Osteocyte (in vitro differentiated cells): Measurements from ENCODE around the gene MRPS6. TPM values are rescaled to one million over a fixed set of nuclear protein-coding genes. Genes with fewer than 3 reads are reported as not detected.

Experiments used
- DNase-seq: peaks from one replicate; pipeline ENCODE4 v3.0.0; 2021; ENCODE audit warnings: mixed read lengths; ENCODE audit not compliant: unreplicated experiment; ENCODE audit errors: extremely low spot score
- H3K27ac Mint-ChIP-seq: one replicate; pipeline ENCODE4 v1.8.0; 2021; ENCODE audit warnings: mild to moderate bottlenecking, mixed read lengths; ENCODE audit not compliant: unreplicated experiment
- H3K27me3 Mint-ChIP-seq: one replicate; pipeline ENCODE4 v1.8.0; 2021; ENCODE audit warnings: mixed read lengths; ENCODE audit not compliant: unreplicated experiment
- H3K36me3 Mint-ChIP-seq: one replicate; pipeline ENCODE4 v1.8.0; 2021; ENCODE audit warnings: mixed read lengths; ENCODE audit not compliant: unreplicated experiment
- H3K4me1 Mint-ChIP-seq: one replicate; pipeline ENCODE4 v1.8.0; 2021; ENCODE audit warnings: mixed read lengths; ENCODE audit not compliant: unreplicated experiment
- H3K4me3 Mint-ChIP-seq: one replicate; pipeline ENCODE4 v1.8.0; 2021; ENCODE audit warnings: mild to moderate bottlenecking, moderate library complexity, mixed read lengths; ENCODE audit not compliant: unreplicated experiment
- H3K9me3 Mint-ChIP-seq: one replicate; pipeline ENCODE4 v1.8.0; 2021; ENCODE audit warnings: mixed read lengths; ENCODE audit not compliant: unreplicated experiment
- CTCF ChIP-seq: fragments of 200-600 bp; sonication (generic); IDR thresholded peaks from 2 replicates; pipeline ENCODE4 v1.5.0; 2021; ENCODE audit warnings: antibody characterized with exemption, mild to moderate bottlenecking, moderate library complexity
- total RNA-seq: library from RNA; stranded (reverse); gene quantifications from 2 replicates; pipeline ENCODE4 v1.2.1, GENCODE V29; 2021

MRPS6 gene
- total RNA-seq, 1 donor from 2014 or later: 124 TPM

- H3K27me3 Mint-ChIP-seq: no peaks in the 10 kb centered on the region
- no peaks in the 10 kb centered on the region for H3K4me1 Mint-ChIP-seq
- no peak overlapping the region for H3K4me3 Mint-ChIP-seq
- TF ChIP-seq CTCF: no peak
- peaks cover 37% of the 10 kb centered on the region for H3K9me3 Mint-ChIP-seq
- H3K27ac Mint-ChIP-seq: no peak overlapping the region
- DNase-seq: no peak
- peaks cover 43% of the 10 kb centered on the region for H3K36me3 Mint-ChIP-seq
Observed at GRCh38 chr21:34166468-34166867, 93.1 kb downstream of the MRPS6 start.

GRCh38 chr21:34170886-34171285, 97.5 kb downstream of the MRPS6 start:
- no peak for TF ChIP-seq CTCF
- H3K36me3 Mint-ChIP-seq: peaks cover 53% of the 10 kb centered on the region
- no peaks in the 10 kb centered on the region for H3K27me3 Mint-ChIP-seq
- no peak overlapping the region for H3K4me3 Mint-ChIP-seq
- H3K9me3 Mint-ChIP-seq: peaks cover 50% of the 10 kb centered on the region
- H3K27ac Mint-ChIP-seq: no peak overlapping the region
- peaks cover 3% of the 10 kb centered on the region for H3K4me1 Mint-ChIP-seq
- DNase-seq: no peak

GRCh38 chr21:34174470-34174869, 101.1 kb downstream of the MRPS6 start:
- Mint-ChIP-seq H3K27me3 (no peaks in the 10 kb centered on the region), H3K4me3 (no peak overlapping the region), H3K4me1 (peaks cover 11% of the 10 kb centered on the region), H3K9me3 (peaks cover 36% of the 10 kb centered on the region), H3K36me3 (peaks cover 27% of the 10 kb centered on the region), H3K27ac (no peak overlapping the region)
- no peak for TF ChIP-seq CTCF
- no peak for DNase-seq

- no peak overlapping the region for H3K4me3 Mint-ChIP-seq
- no peak for DNase-seq
- H3K36me3 Mint-ChIP-seq: peaks cover 21% of the 10 kb centered on the region
- no peak for TF ChIP-seq CTCF
- H3K4me1 Mint-ChIP-seq: peaks cover 27% of the 10 kb centered on the region
- no peak overlapping the region for H3K27ac Mint-ChIP-seq
- peaks cover 27% of the 10 kb centered on the region for H3K9me3 Mint-ChIP-seq
- H3K27me3 Mint-ChIP-seq: no peaks in the 10 kb centered on the region
Observed at GRCh38 chr21:34176448-34176847, 103.1 kb downstream of the MRPS6 start.

- no peak overlapping the region for H3K4me3 Mint-ChIP-seq
- no peak for DNase-seq
- peaks cover 29% of the 10 kb centered on the region for H3K4me1 Mint-ChIP-seq
- H3K36me3 Mint-ChIP-seq: peaks cover 7% of the 10 kb centered on the region
- H3K9me3 Mint-ChIP-seq: peaks cover 19% of the 10 kb centered on the region
- no peaks in the 10 kb centered on the region for H3K27me3 Mint-ChIP-seq
- no peak for TF ChIP-seq CTCF
- H3K27ac Mint-ChIP-seq: no peak overlapping the region
Observed at GRCh38 chr21:34177919-34178567, 104.7 kb downstream of the MRPS6 start.
